GF-D8 (cell line): ENCODE results near the gene NPEPPS.
"Not testable (repeated sequence)": the region's sequence is repeated elsewhere in the genome, so short reads cannot be mapped to it uniquely, and the experiment has no call there.

Experiments
- DNase-seq: peaks from one replicate; lab custom pipeline; 2025; lab: John Stamatoyannopoulos, UW

NPEPPS gene

GRCh38 chr17:47562406-47562705, 31.4 kb downstream of the NPEPPS start:
- not testable (repeated sequence) for DNase-seq

DNA sequence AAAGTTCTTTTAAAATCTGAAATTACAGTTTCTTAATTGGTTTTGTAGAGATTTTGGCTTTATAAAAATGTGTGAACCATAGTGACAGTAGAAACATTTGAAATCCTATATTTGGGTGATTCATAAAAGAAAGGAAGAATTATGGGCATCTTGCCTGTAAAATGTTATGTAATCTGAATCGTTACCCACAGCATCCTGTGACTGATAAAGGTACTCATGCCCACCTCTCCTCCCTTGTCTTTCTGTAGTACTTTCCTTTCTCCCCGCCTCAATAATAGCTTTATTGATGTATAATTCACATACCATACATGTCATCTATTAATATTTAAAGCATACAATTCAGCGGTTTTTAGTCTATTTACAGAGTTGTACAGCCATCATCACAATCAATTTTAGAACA, 36.4 kb downstream of the NPEPPS start:
- not testable (repeated sequence) for DNase-seq

DNA sequence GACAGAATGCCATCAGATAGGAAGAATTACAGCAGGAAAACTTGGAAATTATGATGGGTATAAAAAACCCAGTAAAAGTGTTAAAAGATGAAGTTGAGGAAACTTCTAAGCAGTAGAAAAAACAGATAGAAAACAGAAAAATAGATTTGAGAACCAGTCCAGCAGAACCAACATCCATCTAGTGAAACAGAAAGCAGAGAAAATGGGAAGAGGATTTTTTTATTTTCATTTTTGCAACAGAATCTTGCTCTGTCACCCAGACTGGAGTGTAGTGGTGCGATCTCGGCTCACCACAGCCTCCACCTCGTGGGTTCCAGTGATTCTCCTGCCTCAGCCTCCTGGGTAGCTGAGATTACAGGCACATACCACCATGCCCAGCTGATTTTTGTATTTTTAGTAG, 41.7 kb downstream of the NPEPPS start:
- DNase-seq, result not testable (repeated sequence)

DNA sequence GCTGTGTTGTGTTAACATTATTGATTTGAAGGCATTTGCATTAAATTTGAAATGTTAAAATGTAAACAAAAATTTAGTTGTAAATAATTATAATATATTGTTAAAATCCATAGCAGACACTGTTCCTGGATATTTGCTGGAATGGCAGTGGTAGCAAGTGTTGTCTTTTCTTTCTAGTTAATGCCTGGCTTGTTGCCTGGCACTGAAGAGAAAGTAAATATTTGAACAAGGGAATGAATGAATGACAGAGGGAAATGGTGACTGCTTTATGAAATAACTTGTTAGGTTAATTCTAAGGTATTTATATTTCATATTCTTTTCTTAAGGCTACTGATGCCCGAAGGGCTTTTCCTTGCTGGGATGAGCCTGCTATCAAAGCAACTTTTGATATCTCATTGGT, 51.5 kb downstream of the NPEPPS start:
- not testable (repeated sequence) for DNase-seq

DNA sequence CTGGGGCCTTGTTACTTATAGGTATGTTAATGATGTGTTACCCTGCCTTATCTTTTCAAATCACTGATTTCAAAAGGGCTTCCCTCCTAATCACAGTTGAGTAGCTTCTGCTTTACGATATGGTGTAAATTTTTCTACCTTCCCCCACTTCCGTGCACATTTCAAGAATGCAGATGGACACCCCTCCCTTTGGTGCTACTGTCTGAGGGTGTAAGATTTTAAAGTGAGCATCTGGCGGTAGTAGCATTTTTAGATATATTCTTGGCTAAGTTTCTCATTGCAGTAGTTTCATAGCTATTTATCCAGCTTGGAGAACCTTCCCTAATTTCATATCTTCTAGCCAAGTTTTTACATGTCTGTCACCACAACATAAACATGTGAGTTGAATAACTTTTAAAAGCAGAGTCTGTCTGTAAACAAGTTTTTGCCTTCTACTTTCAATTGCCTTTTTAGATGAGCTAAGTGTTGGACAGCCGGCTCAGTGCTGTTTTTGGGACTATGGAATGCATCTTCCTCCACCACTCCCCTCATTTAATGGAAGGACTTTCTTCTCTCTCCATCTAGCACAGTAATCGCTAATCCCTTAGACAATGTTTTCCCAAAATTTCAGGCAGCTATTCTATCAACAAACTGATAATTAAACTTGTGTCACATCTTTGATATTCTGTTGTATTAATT, 55.6 kb downstream of the NPEPPS start:
- DNase-seq, result peak; percentile 46

GRCh38 chr17:47593522-47593921, 62.6 kb downstream of the NPEPPS start:
- DNase-seq, result not testable (repeated sequence)

DNA sequence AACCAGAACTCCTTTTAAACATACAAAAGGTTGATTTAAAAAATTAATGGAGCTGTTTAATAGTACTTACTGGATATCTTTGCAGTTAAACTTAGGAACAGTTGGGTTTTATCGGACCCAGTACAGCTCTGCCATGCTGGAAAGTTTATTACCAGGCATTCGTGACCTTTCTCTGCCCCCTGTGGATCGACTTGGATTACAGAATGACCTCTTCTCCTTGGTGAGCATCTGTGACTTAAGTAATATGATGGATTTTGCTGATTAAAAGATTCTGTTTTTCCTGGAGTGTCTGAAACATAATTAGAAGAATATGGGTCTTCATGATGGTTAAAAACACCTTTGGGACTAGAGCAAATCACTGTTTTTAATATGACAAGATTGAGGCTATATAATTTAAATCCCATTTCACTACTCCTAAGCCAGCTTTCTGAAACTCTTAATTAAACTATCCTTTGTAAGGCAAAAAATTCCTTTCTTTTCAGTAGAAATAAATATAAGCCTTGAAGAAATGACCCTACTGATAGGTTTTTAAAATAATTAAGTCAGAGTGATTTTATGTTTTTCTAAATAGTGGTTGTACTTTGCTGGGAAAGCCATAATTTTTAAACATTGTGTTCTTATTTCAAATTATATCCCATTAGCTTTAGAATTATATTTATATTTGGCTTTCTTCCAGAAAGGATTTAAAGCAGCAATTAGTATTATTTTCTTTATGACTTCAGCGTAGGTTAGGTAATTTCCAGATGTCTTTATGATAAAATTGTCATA, 73.1 kb downstream of the NPEPPS start:
- no peak for DNase-seq

- no peak for DNase-seq
Observed at GRCh38 chr17:47604598-47604927, 73.7 kb downstream of the NPEPPS start.

DNA sequence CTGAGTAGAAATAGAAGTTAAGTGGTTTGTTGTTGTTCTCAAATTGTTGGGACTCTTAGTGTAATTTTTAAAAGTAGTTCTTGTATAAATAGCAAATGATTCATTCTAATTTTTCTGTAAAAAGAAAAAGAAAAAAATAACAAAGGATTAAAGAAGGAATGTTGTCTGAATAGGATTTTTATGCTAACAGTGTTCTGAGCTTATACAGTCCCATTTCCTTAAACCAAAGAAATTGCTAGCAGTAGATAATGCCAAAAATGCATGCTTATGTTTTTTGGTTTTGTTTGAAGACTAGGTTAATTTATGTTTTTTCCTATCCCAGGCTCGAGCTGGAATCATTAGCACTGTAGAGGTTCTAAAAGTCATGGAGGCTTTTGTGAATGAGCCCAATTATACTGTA, 74.1 kb downstream of the NPEPPS start:
- DNase-seq, result no peak

GRCh38 chr17:47607481-47607880, 76.6 kb downstream of the NPEPPS start:
- DNase-seq, result no peak

DNA sequence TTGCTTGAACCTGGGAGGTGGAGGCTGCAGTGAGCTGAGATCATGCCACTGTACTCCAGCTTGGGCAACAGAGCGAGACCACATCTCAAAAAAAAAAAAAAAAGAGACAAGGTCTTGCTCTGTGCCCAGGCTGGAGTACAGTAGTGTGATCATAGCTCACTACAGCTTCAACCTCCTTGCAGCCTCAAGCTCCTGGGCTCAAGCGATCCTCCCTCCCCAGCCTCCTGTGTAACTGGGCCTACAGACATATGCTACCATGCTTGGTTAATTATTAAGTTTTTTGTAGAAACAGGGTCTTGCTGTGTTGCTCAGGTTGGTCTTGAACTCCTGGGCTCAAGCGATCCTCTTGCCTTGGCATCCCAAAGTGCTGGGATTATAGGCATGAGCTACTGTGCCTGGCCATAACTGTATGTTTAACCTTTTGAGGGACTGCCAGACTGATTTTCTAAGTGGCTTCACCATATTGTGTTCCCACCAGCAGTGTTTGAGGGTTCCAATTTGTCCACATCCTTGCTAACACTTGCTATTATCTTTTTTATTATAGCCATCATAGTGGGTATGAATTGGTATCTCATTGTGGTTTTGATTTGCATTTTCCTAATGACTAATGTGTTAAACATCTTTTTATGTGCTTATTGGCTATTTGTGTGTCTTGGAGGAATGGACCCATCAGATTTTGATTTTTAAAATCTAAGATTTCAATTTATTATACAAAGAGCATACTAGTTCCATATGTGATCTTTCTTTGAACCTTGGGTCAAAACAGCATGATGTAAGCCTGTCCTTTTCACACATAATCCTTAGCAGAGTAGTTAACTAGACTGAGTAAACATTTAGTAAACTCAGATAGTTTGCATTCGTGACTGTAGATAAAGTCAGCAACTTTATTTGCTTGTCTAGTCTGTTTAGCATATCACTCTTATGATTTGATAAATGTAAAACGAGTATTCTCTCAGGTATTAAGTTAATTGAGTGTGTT, 80.8 kb downstream of the NPEPPS start:
- DNase-seq, result no peak

- no peak for DNase-seq
Observed at GRCh38 chr17:47615766-47616424, 85.0 kb downstream of the NPEPPS start.

- no peak for DNase-seq
Observed at GRCh38 chr17:47618410-47618809, 87.5 kb downstream of the NPEPPS start.

DNA sequence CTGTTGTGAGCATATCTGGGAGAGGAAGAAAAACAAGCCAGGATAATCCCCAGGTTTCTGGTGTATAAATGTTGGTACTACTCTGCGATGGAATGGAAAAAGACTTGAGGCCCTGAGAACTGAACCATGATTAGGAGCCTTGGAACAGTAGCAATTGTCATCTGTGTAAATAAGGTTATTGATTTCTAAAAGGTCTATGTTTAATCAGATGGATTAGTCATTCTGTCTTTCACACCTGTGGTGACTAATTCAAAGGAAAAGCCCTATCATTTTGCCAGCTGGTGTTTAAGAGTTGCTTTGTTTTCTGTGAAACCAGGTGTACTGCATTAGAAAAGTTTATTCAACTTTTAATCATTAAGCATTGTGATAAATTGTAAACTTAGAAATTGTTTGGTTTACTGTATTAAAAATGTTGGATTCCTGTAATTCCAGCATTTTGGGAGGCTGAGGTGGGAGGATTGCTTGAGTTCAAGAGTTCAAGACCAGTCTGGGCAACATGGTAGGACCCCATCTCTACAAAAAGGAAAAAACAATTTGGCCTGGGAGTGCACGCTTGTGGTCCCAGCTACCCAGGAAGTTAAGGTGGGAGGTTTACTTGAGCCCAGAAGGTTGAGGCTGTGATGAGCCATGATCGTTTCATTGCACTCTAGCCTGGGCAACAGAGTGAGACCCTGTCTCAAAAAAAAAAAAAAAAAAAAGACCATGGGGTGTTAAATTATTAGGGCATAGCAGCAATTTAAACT, 89.8 kb downstream of the NPEPPS start:
- DNase-seq, result no peak

- no peak for DNase-seq
Observed at GRCh38 chr17:47621293-47622179, 90.6 kb downstream of the NPEPPS start.

- DNase-seq, result no peak
Observed at GRCh38 chr17:47622180-47622549, 91.3 kb downstream of the NPEPPS start.

DNA sequence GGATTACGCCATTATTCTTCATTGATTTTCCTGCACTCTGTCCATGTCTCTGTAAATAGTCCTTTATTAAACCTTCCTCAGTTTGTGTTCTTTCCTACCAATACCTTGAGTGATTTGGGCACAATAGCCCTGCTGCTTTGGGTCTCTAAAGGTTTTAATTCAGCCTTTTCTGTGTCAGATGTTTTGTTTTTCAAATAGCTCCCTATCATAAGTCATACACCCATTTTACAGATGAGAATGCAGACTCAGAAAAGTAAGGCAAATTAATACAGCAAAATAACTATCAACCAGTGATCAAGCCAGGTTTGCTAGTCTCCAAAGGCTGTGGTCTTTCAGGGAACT, 93.8 kb downstream of the NPEPPS start:
- no peak for DNase-seq

DNA sequence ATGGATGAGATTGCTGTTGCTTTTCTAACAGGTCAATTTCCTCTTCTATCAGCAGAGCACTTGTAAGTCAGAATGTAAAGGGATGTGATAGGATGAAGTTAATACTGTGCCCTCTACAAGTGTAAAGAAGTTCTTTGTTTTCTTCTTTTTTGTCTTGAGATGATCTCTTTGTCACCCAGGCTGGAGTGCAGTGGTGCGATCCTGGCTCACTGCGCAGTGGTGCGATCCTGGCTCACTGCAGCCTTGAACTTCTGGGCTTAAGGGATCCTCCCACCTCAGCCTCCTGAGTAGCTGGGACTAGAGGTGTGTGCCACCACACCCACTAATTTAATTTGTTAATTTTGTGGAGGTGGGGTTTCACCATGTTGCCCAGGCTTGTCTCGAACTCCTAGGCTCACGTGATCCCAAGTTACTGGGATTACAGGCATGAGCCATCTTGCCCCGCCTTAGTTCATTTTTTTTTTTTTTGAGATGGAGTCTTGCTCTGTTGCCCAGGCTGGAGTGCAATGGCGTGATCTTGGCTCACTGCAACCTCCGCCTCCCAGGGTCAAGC, 97.2 kb downstream of the NPEPPS start:
- no peak for DNase-seq

DNA sequence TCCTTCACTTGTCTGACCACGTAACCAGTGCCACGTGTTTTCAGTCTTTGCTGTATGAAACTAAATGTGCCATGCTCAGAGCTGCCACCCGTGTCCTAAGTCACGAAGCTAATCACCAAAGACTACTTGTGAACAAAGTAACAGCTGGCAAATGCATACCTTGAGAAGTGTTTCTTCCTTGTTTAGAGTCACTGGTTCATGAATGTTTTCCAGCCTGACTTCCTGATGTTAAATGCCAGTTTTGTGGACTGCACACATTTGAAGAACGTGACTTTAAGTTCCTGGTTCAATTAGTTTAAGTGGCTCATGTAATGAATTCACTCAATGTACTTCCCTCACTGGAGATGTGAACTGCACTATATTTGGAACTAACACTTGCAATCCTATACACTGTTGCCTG, 98.9 kb downstream of the NPEPPS start:
- no peak for DNase-seq

GRCh38 chr17:47630614-47631013, 99.7 kb downstream of the NPEPPS start:
- no peak for DNase-seq
